ENCODE data around the gene FAM89B. TPM values are rescaled to one million over a fixed set of nuclear protein-coding genes. Genes with fewer than 3 reads are reported as not detected.
A peak's percentile ranks its signal among the peaks of the same experiment; 100 is the strongest.

FAM89B gene
- total RNA-seq, 1 donor: 31.5 TPM

DNA sequence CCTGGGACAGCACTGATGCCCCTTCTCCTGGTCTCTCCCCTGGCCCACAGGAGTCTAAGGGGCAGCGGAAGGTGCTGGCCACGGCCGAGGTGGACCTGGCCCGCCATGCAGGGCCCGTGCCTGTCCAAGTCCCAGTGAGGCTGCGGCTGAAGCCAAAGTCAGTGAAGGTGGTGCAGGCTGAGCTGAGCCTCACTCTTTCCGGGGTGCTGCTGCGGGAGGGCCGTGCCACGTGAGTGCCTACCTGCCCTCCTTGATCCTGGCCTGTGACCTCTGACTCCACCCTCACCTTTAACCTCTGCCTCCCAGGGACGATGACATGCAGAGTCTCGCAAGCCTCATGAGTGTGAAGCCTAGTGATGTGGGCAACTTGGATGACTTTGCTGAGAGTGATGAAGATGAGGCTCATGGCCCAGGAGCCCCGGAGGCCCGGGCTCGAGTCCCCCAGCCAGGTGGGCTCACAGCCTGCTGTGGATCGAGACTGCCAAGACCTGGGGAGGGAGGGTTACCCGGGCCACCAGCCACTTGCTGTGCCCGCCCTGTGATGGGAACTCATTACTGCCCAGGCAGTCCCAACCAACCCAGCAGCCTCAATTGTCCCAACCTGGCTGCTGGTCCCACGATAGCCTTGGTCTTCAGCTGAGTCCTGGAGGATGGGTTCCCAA is 7.8 kb downstream of the FAM89B start:
- Histone ChIP-seq H3K4me1 (ENCODE audit: insufficient read depth, low read length) (peaks cover 25% of the 10 kb centered on the region), H3K4me2 (ENCODE audit: insufficient read depth, low read length) (no peak overlapping the region), H3K27ac (ENCODE audit: low read depth, low read length) (no peak overlapping the region), H3K36me3 (ENCODE audit: insufficient read depth, low read length) (peaks cover 33% of the 10 kb centered on the region), H3K4me3 (ENCODE audit: insufficient read depth, low read length) (no peak overlapping the region), H3K9me3 (ENCODE audit: low read depth, low read length) (no peaks in the 10 kb centered on the region), H3K27me3 (ENCODE audit: insufficient read depth, low read length) (no peaks in the 10 kb centered on the region), H4K20me1 (ENCODE audit: insufficient read depth, low read length) (peaks cover 17% of the 10 kb centered on the region), H3K79me2 (ENCODE audit: insufficient read depth, low read length) (peaks cover 36% of the 10 kb centered on the region), H2AFZ (ENCODE audit: low read length) (no peak overlapping the region)
- DNase-seq (ENCODE audit: insufficient read length, low spot score, missing footprints): peak; percentile 89
- TF ChIP-seq, protein P1, sequence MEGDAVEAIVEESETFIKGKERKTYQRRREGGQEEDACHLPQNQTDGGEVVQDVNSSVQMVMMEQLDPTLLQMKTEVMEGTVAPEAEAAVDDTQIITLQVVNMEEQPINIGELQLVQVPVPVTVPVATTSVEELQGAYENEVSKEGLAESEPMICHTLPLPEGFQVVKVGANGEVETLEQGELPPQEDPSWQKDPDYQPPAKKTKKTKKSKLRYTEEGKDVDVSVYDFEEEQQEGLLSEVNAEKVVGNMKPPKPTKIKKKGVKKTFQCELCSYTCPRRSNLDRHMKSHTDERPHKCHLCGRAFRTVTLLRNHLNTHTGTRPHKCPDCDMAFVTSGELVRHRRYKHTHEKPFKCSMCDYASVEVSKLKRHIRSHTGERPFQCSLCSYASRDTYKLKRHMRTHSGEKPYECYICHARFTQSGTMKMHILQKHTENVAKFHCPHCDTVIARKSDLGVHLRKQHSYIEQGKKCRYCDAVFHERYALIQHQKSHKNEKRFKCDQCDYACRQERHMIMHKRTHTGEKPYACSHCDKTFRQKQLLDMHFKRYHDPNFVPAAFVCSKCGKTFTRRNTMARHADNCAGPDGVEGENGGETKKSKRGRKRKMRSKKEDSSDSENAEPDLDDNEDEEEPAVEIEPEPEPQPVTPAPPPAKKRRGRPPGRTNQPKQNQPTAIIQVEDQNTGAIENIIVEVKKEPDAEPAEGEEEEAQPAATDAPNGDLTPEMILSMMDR (IDR thresholded peaks at IDR 0.05; ENCODE audit: extremely low read depth, low read depth, low read length): no peak

DNA sequence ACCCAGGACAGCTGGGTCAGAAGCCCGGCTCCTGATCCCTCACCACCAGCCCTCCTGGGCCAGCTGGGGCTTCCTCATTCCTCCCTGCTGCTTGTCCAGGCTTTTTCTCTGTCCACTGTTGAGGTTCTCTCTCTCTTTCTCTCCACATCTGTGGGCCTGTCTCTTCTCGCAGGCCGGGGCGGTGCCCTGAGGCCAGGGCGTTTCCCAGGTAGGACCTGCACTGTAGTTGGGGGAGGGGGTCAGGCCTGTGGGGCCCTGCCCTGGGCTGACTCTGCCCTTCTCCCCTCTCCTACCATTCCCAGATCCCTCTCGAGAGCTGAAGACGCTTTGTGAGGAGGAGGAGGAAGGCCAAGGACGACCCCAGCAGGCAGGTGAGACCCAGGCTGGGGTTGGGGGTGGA is 8.4 kb downstream of the FAM89B start:
- Histone ChIP-seq H3K27ac (ENCODE audit: low read depth, low read length) (no peak overlapping the region), H3K79me2 (ENCODE audit: insufficient read depth, low read length) (peaks cover 32% of the 10 kb centered on the region), H3K36me3 (ENCODE audit: insufficient read depth, low read length) (peaks cover 38% of the 10 kb centered on the region), H2AFZ (ENCODE audit: low read length) (no peak overlapping the region), H3K4me3 (ENCODE audit: insufficient read depth, low read length) (no peak overlapping the region), H3K9me3 (ENCODE audit: low read depth, low read length) (no peaks in the 10 kb centered on the region), H3K27me3 (ENCODE audit: insufficient read depth, low read length) (no peaks in the 10 kb centered on the region), H4K20me1 (ENCODE audit: insufficient read depth, low read length) (peaks cover 17% of the 10 kb centered on the region), H3K4me2 (ENCODE audit: insufficient read depth, low read length) (no peak overlapping the region), H3K4me1 (ENCODE audit: insufficient read depth, low read length) (peaks cover 20% of the 10 kb centered on the region)
- TF ChIP-seq, protein P1 (IDR thresholded peaks at IDR 0.05; ENCODE audit: extremely low read depth, low read depth, low read length): no peak
- DNase-seq (ENCODE audit: insufficient read length, low spot score, missing footprints): no peak

DNA sequence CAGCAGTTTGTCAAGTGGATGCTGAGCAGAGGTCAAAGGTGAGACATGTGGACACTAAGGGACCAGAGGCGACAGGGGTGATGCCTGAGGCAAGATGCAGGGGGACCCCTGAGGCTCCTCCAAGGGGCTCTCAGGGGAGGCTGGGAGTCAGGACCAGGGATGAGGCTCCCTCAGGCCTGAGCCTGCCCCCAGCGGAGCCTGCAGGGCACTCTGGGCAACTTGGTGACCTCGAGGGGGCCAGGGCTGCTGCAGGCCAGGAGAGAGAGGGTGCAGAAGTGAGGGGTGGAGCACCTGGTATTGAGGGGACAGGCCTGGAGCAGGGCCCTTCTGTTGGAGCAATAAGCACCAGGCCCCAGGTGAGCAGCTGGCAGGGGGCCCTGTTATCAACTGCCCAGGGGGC is 9.6 kb downstream of the FAM89B start:
- H4K20me1 ChIP-seq (ENCODE audit: insufficient read depth, low read length): peaks cover 17% of the 10 kb centered on the region
- H3K4me3 ChIP-seq (ENCODE audit: insufficient read depth, low read length): no peak overlapping the region
- no peaks in the 10 kb centered on the region for H3K9me3 ChIP-seq (ENCODE audit: low read depth, low read length)
- H3K27ac ChIP-seq (ENCODE audit: low read depth, low read length): no peak overlapping the region
- no peak for DNase-seq (ENCODE audit: insufficient read length, low spot score, missing footprints)
- H3K27me3 ChIP-seq (ENCODE audit: insufficient read depth, low read length): no peaks in the 10 kb centered on the region
- peaks cover 22% of the 10 kb centered on the region for H3K79me2 ChIP-seq (ENCODE audit: insufficient read depth, low read length)
- TF ChIP-seq, protein P1 (IDR thresholded peaks at IDR 0.05; ENCODE audit: extremely low read depth, low read depth, low read length): no peak
- H3K4me1 ChIP-seq (ENCODE audit: insufficient read depth, low read length): peaks cover 19% of the 10 kb centered on the region
- no peak overlapping the region for H2AFZ ChIP-seq (ENCODE audit: low read length)
- H3K4me2 ChIP-seq (ENCODE audit: insufficient read depth, low read length): no peak overlapping the region
- H3K36me3 ChIP-seq (ENCODE audit: insufficient read depth, low read length): peaks cover 45% of the 10 kb centered on the region

DNA sequence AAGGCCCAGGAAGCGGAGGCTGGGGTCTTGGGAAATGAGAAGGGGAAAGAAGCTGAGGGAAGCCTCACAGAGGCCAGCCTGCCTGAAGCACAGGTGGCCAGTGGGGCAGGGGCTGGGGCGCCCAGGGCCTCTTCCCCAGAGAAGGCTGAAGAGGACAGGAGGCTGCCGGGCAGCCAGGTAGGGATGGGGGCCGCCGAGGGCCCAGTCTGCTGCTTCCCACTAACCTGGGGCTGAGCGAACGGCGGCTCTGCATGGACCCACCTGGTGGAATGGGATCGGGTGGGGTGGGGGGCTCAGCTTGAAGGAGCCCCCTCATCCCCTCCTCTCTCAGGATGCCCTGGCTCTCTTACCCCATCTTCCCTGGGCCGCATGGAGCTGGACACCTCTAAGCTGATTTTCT is 11.3 kb downstream of the FAM89B start:
- Histone ChIP-seq H3K79me2 (ENCODE audit: insufficient read depth, low read length) (peaks cover 16% of the 10 kb centered on the region), H3K27me3 (ENCODE audit: insufficient read depth, low read length) (no peaks in the 10 kb centered on the region), H2AFZ (ENCODE audit: low read length) (no peak overlapping the region), H3K4me3 (ENCODE audit: insufficient read depth, low read length) (no peak overlapping the region), H3K36me3 (ENCODE audit: insufficient read depth, low read length) (peaks cover 51% of the 10 kb centered on the region), H4K20me1 (ENCODE audit: insufficient read depth, low read length) (peaks cover 13% of the 10 kb centered on the region), H3K9me3 (ENCODE audit: low read depth, low read length) (no peaks in the 10 kb centered on the region), H3K4me2 (ENCODE audit: insufficient read depth, low read length) (no peak overlapping the region), H3K27ac (ENCODE audit: low read depth, low read length) (no peak overlapping the region), H3K4me1 (ENCODE audit: insufficient read depth, low read length) (peaks cover 17% of the 10 kb centered on the region)
- no peak for DNase-seq (ENCODE audit: insufficient read length, low spot score, missing footprints)
- TF ChIP-seq, protein P1 (IDR thresholded peaks at IDR 0.05; ENCODE audit: extremely low read depth, low read depth, low read length): no peak
